SW 1271 (cell line): ENCODE data around the gene CLSTN1.
"Not testable (repeated sequence)": the region's sequence is repeated elsewhere in the genome, so short reads cannot be mapped to it uniquely, and the experiment has no call there.

Experiments
- DNase-seq, 2 experiments: peaks; one replicate each; lab custom pipeline; 2025; lab: John Stamatoyannopoulos, UW

The CLSTN1 gene

GRCh38 chr1:9825093-9826074 lies 1.6 kb upstream of the CLSTN1 start:
- DNase-seq = peak; percentile 67 to 70

GRCh38 chr1:9824702-9825089 lies 931 bp upstream of the CLSTN1 start:
- DNase-seq = no peak

- DNase-seq = no peak
Observed at GRCh38 chr1:9823693-9823942, 147 bp downstream of the CLSTN1 start.

GRCh38 chr1:9822897-9823692 lies 670 bp downstream of the CLSTN1 start:
- DNase-seq = peak in 1 of 2 experiments; percentile 6

- no peak for DNase-seq
Observed at GRCh38 chr1:9822490-9822889, 1.3 kb downstream of the CLSTN1 start.

GRCh38 chr1:9821710-9822109 lies 2.1 kb downstream of the CLSTN1 start:
- no peak for DNase-seq

- no peak for DNase-seq
Observed at GRCh38 chr1:9820521-9820920, 3.2 kb downstream of the CLSTN1 start.

- no peak for DNase-seq
Observed at GRCh38 chr1:9817734-9818133, 6.0 kb downstream of the CLSTN1 start.

- DNase-seq = no peak
Observed at GRCh38 chr1:9816199-9816598, 7.6 kb downstream of the CLSTN1 start.

- DNase-seq = no peak
Observed at GRCh38 chr1:9815150-9815549, 8.6 kb downstream of the CLSTN1 start.

GRCh38 chr1:9814619-9815018 lies 9.1 kb downstream of the CLSTN1 start:
- DNase-seq = no peak

- no peak for DNase-seq
Observed at GRCh38 chr1:9811239-9811966, 12.4 kb downstream of the CLSTN1 start.

GRCh38 chr1:9809100-9809510 lies 14.7 kb downstream of the CLSTN1 start:
- DNase-seq = no peak

- no peak for DNase-seq
Observed at GRCh38 chr1:9808459-9808858, 15.3 kb downstream of the CLSTN1 start.

GRCh38 chr1:9807541-9807940 lies 16.2 kb downstream of the CLSTN1 start:
- DNase-seq = no peak

GRCh38 chr1:9805972-9806371 lies 17.8 kb downstream of the CLSTN1 start:
- not testable (repeated sequence) for DNase-seq

GRCh38 chr1:9805006-9805508 lies 18.7 kb downstream of the CLSTN1 start:
- DNase-seq = no peak

- not testable (repeated sequence) for DNase-seq
Observed at GRCh38 chr1:9803003-9803918, 20.5 kb downstream of the CLSTN1 start.

GRCh38 chr1:9801909-9802308 lies 21.9 kb downstream of the CLSTN1 start:
- no peak for DNase-seq

GRCh38 chr1:9798236-9799130 lies 25.3 kb downstream of the CLSTN1 start:
- DNase-seq = no peak
